GM19240 (cell line): ENCODE measurements around the gene YBX1.
"Not testable (repeated sequence)": the region's sequence is repeated elsewhere in the genome, so short reads cannot be mapped to it uniquely, and the experiment has no call there.

Source experiments
- DNase-seq: peaks from one replicate; pipeline ENCODE4 v3.0.0; 2011; ENCODE audit warnings: low spot score; ENCODE audit not compliant: insufficient read length

YBX1 gene

GRCh38 chr1:42748021-42748420, 65.8 kb downstream of the YBX1 start:
- no peak for DNase-seq

DNA sequence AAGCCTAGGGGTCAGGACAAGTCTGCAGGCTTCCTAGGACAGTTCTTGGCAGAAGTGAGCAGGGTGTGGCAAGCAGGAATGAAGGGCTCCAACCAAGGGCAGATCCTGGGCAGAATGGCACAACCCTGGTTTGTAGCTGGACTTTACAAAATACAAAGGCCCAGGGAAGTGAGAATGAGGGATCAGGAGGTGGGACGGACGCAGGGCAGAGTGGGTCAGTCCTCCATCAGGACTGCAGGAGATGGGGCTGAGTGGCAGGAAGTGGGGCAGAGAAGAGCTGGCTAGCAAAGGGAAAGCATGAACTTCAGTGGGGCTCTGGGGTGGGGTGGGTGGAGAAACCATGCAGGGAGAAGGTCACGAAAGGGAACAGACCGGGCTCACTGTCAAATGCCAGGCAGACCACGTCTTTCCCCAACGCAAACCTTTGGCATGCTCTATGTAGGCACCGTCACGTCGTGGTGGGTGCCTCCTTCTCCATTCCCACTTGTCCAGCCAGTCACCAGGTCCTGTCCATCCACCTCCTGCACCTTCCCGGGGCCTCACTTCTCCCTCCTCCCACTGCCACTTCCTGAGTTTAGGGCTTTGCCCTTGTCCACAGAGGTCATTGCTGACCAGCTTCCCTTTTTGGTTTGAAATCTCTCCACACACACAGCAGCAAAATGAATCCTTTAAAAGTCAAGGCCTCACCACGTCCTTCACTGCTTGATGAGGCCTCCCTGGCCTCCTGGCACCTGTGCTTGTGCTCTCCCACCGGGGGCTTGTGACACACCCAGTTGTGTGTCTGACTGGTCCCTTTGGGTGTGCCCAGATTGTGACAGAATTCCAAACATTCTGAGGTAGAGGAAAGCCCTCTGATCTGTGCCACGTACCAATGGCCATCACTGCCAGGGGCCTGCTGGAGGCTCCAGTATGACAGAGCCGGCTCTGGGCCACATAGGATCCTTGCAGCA, 66.5 kb downstream of the YBX1 start:
- no peak for DNase-seq

DNA sequence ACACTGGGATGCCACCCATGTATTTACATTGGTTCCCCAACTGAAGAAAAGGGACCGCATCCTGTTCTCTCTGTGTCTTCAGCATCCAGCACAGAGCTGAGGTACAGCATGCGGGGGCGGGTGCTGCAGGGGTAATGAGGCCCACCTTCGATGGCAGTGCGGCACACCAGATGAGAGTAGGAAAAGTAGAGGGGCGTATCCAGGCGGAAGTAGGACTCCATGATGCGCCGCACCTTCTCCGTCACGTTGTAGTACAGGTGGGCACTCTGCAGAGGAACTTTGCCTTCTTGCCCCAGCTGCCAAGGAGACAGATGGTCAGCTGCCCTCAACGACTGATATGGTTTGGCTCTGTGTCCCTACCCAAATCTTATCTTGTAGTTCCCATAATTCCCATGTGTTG, 67.8 kb downstream of the YBX1 start:
- no peak for DNase-seq

DNA sequence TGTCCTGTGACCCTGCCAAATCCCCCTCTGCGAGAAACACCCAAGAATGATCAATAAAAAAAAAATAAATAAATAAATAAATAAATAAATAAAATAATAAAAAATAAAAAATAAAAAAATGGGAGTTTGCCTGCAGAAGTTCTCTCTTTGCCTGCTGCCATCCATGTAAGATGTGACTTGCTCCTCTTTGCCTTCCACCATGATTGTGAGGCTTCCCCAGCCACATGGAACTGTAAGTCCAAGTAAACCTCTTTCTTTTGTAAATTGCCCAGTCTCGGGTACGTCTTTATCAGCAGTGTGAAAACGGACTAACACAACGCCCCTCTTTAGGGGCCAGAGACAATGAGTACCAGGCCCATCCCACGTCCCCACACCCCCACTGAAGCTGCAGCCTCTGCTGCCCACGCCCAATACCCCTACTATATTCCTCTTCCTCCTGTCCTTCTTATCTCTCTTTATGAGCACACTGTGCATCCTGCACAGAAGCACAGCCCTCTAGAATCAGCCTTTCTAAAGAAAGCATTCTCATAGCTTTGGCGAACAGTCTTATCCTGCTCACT, 69.4 kb downstream of the YBX1 start:
- DNase-seq = not testable (repeated sequence)

- no peak for DNase-seq
Observed at GRCh38 chr1:42752284-42752683, 70.1 kb downstream of the YBX1 start.

- DNase-seq = no peak
Observed at GRCh38 chr1:42753070-42753469, 70.9 kb downstream of the YBX1 start.
